SK-N-SH (cell line): ENCODE data around the gene H1-8. TPM values are rescaled to one million over a fixed set of nuclear protein-coding genes. Genes with fewer than 3 reads are reported as not detected.

Experiments used
- CTCF ChIA-PET: fragments of 300-600, 350-600 bp; formaldehyde crosslinking; extraction: SDS; loops from one replicate; lab custom pipeline; 2021; lab: Yijun Ruan, JAX
- POLR2A ChIA-PET: fragments of 350-600 bp; sonication (Branson Sonifier 250); formaldehyde crosslinking; extraction: SDS; loops from one replicate; lab custom pipeline; 2020; ENCODE audit warnings: antibody characterized with exemption, inconsistent platforms; lab: Yijun Ruan, JAX
- DNase-seq: peaks from one replicate; pipeline ENCODE4 v3.0.0; 2012
- H2AFZ ChIP-seq: fragments of 200-600 bp; sonication (generic); 2 replicates; pipeline ENCODE4 v1.8.1; 2016; ENCODE audit warnings: antibody characterized with exemption, mild to moderate bottlenecking, low read depth
- H3F3A ChIP-seq: fragments of 200-600 bp; sonication (generic); replicated peaks from 2 replicates; pipeline ENCODE3; 2016; ENCODE audit warnings: antibody characterized with exemption, mild to moderate bottlenecking; ENCODE audit not compliant: insufficient read depth
- H3K27ac ChIP-seq, 2 experiments: fragments of 200-500 bp in 1 of 2; fragments of 200-600 bp in 1 of 2; sonication (Bioruptor generic) in 1 of 2; sonication (generic), shearing (Covaris generic) in 1 of 2; 2 replicates each; pipeline versions ENCODE4 v1.5.1 to v1.6.1; 2014 to 2016; ENCODE audit warnings: low read depth in 2 of 2, inconsistent platforms in 1 of 2, low read length in 1 of 2, mild to moderate bottlenecking in 1 of 2, mixed read lengths in 1 of 2
- H3K27me3 ChIP-seq: fragments of 200-600 bp; sonication (generic), shearing (Covaris generic); 2 replicates; pipeline ENCODE4 v1.6.1; 2016; ENCODE audit warnings: mixed run types; ENCODE audit not compliant: insufficient read depth
- H3K36me3 ChIP-seq, 2 experiments: fragments of 200-500 bp in 1 of 2; fragments of 200-600 bp in 1 of 2; sonication (Bioruptor generic) in 1 of 2; sonication (generic) in 1 of 2; replicated peaks in 1 of 2; 2 replicates each; pipeline versions ENCODE3 to v1.5.1; 2014 to 2016; ENCODE audit warnings: low read length in 1 of 2, mild to moderate bottlenecking in 1 of 2; ENCODE audit not compliant: insufficient read depth in 2 of 2, control insufficient read depth in 1 of 2
- H3K4me1 ChIP-seq, 2 experiments: fragments of 200-500 bp in 1 of 2; fragments of 200-600 bp in 1 of 2; sonication (Bioruptor generic) in 1 of 2; sonication (generic), shearing (Covaris generic) in 1 of 2; 2 replicates each; pipeline versions ENCODE4 v1.5.1 to v1.6.1; 2014 to 2016; ENCODE audit warnings: low read depth in 1 of 2, low read length in 1 of 2, mixed run types in 1 of 2; ENCODE audit not compliant: insufficient read depth in 2 of 2, control insufficient read depth in 1 of 2
- H3K4me2 ChIP-seq: fragments of 200-600 bp; sonication (generic), shearing (Covaris generic); 2 replicates; pipeline ENCODE4 v1.6.1; 2017; ENCODE audit warnings: mixed run types
- H3K4me3 ChIP-seq, 2 experiments: fragments of 200-500 bp in 1 of 2; fragments of 200-600 bp in 1 of 2; sonication (Bioruptor generic) in 1 of 2; sonication (generic), shearing (Covaris generic) in 1 of 2; 2 replicates each; pipeline versions ENCODE4 v1.5.1 to v1.8.1; 2014 to 2016; ENCODE audit warnings: low read depth in 2 of 2, inconsistent platforms in 1 of 2, low read length in 1 of 2, mild to moderate bottlenecking in 1 of 2, mixed read lengths in 1 of 2, moderate library complexity in 1 of 2
- H3K79me2 ChIP-seq: fragments of 200-600 bp; sonication (generic); 2 replicates; pipeline ENCODE4 v1.8.1; 2017; ENCODE audit warnings: mild to moderate bottlenecking; ENCODE audit not compliant: insufficient read depth
- H3K9ac ChIP-seq: fragments of 200-600 bp; sonication (generic); 2 replicates; pipeline ENCODE4 v1.6.1; 2017; ENCODE audit warnings: mixed run types
- H3K9me2 ChIP-seq: fragments of 200-600 bp; sonication (generic); 2 replicates; pipeline ENCODE4 v1.6.1; 2017; ENCODE audit warnings: mixed run types
- H3K9me3 ChIP-seq: fragments of 200-600 bp; sonication (generic); 2 replicates; pipeline ENCODE4 v1.6.1; 2017; ENCODE audit warnings: mixed run types, mild to moderate bottlenecking, moderate library complexity
- H4K20me1 ChIP-seq: fragments of 200-600 bp; sonication (generic); 2 replicates; pipeline ENCODE4 v1.6.1; 2017; ENCODE audit warnings: mild to moderate bottlenecking, mixed run types; ENCODE audit not compliant: insufficient read depth
- EP300 ChIP-seq, 2 experiments: IDR thresholded peaks; 2 replicates each; pipeline versions ENCODE4 v1.4.0 to v1.6.1; 2012; ENCODE audit warnings: borderline replicate concordance in 1 of 2, low read depth in 1 of 2, low read length in 1 of 2
- FOSL2 ChIP-seq: IDR thresholded peaks from 2 replicates; pipeline ENCODE4 v1.4.0; 2012; ENCODE audit warnings: low read depth, mild to moderate bottlenecking, moderate library complexity, borderline replicate concordance
- IRF3 ChIP-seq: fragments of 150-350 bp; IDR thresholded peaks from 2 replicates; pipeline ENCODE4 v1.6.1; 2016; ENCODE audit warnings: mild to moderate bottlenecking, low read depth, low read length
- MXI1 ChIP-seq: IDR thresholded peaks from 2 replicates; pipeline ENCODE4 v1.6.1; 2012; ENCODE audit warnings: mild to moderate bottlenecking, low read depth, low read length, improper control_type of control experiment
- PBX3 ChIP-seq: IDR thresholded peaks from 2 replicates; pipeline ENCODE4; 2012
- POLR2AphosphoS5 ChIP-seq: IDR thresholded peaks from 2 replicates; pipeline ENCODE4 v1.6.1; 2012; ENCODE audit warnings: low read depth, low read length
- RAD21 ChIP-seq: IDR thresholded peaks from 2 replicates; pipeline ENCODE4 v1.6.1; 2012; ENCODE audit warnings: mild to moderate bottlenecking, low read length
- RCOR1 ChIP-seq: fragments of 150-350 bp; IDR thresholded peaks from 2 replicates; pipeline ENCODE4 v1.6.1; 2017; ENCODE audit warnings: antibody characterized with exemption, low read length
- REST ChIP-seq: IDR thresholded peaks from 2 replicates; pipeline ENCODE4 v1.6.1; 2012; ENCODE audit warnings: mild to moderate bottlenecking, low read depth, low read length, moderate library complexity
- RFX5 ChIP-seq: IDR thresholded peaks from 2 replicates; pipeline ENCODE4 v1.6.1; 2012; ENCODE audit warnings: mild to moderate bottlenecking, improper control_type of control experiment, low read length
- RXRA ChIP-seq: IDR thresholded peaks from 2 replicates; pipeline ENCODE4 v1.4.0; 2012; ENCODE audit warnings: low read depth, mild to moderate bottlenecking, borderline replicate concordance
- SIN3A ChIP-seq: IDR thresholded peaks from 2 replicates; pipeline ENCODE4 v1.6.1; 2012; ENCODE audit warnings: low read depth, mild to moderate bottlenecking, low read length, moderate library complexity, borderline replicate concordance
- SMC3 ChIP-seq: IDR thresholded peaks from 2 replicates; pipeline ENCODE4 v1.6.1; 2012; ENCODE audit warnings: low read depth, low read length, improper control_type of control experiment
- TAF1 ChIP-seq: IDR thresholded peaks from 2 replicates; pipeline ENCODE4 v1.6.1; 2012; ENCODE audit warnings: low read depth, mild to moderate bottlenecking, low read length, moderate library complexity, borderline replicate concordance
- ZBTB33 ChIP-seq: IDR thresholded peaks from 2 replicates; pipeline ENCODE4 v1.4.0; 2012; ENCODE audit warnings: low read depth, borderline replicate concordance
- WGBS: methylation state at CpG from one replicate; pipeline ENCODE4 v1.1.6; 2017; ENCODE audit warnings: low lambda C conversion rate; 5-methylcytosine and 5-hydroxymethylcytosine counted together
- polyA plus RNA-seq, 3 experiments: library from polyadenylated mRNA; depleted of rRNA; stranded (reverse); fragments of >200 nt; gene quantifications; 2 replicates each; pipeline ENCODE4 v1.2.3, GENCODE V29; 2012
- TF ChIP-seq, protein P1 (sequence below): fragments of 150-350 bp; IDR thresholded peaks from 2 replicates; pipeline ENCODE4 v1.6.1; 2017; ENCODE audit warnings: antibody characterized with exemption, low read length, low read depth, borderline replicate concordance

Gene H1-8
- polyA plus RNA-seq, 1 of the 3 experiments (the other 2 are of a cell fraction): not detected

DNA sequence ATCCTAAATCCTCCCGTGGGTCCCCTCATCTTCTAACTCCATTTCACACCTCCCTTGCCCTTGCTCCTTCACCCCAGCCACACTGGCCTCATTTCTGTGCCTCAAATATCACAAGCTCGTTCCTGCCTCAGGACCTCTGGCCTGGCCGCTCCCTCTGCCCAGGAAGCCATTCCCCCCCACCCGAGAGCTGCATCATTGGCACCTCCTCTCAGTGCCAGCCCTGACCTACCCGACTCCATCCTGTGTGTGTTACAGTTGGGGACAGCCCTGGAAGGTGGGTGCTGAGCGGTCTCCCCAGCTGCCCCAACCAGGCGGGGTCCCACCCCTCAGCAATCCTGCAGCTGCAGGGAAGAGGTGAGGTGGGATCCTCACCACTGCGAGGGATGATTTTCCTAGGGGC lies 49.0 kb downstream of the H1-8 start:
- Histone ChIP-seq H2AFZ (no peak overlapping the region), H4K20me1 (no peaks in the 10 kb centered on the region), H3K27me3 (no peaks in the 10 kb centered on the region), H3K9ac (no peak overlapping the region), H3K36me3 (no peaks in the 10 kb centered on the region), H3K9me3 (no peaks in the 10 kb centered on the region), H3K27ac (no peak overlapping the region), H3K4me2 (no peak overlapping the region), H3K4me1 (peaks cover 2 to 6% of the 10 kb centered on the region in 2 experiments; a peak in 3 of 4 replicates), H3K79me2 (0 out of 2 replicates have a peak, but pooled peaks cover 7% of the 10 kb centered on the region)
- DNase-seq: no peak
- TF ChIP-seq PBX3 (no peak), SIN3A (no peak), RFX5 (no peak), POLR2AphosphoS5 (no peak), FOSL2 (no peak), RXRA (no peak), RAD21 (no peak), SMC3 (no peak), IRF3 (no peak), EP300 (IDR thresholded peaks at IDR 0.05; ENCODE audit: borderline replicate concordance in 1 of 2, low read depth in 1 of 2, low read length in 1 of 2) (no peak), TAF1 (no peak), ZBTB33 (no peak), MXI1 (no peak), RCOR1 (no peak), REST (no peak)
- TF ChIP-seq, protein P1, sequence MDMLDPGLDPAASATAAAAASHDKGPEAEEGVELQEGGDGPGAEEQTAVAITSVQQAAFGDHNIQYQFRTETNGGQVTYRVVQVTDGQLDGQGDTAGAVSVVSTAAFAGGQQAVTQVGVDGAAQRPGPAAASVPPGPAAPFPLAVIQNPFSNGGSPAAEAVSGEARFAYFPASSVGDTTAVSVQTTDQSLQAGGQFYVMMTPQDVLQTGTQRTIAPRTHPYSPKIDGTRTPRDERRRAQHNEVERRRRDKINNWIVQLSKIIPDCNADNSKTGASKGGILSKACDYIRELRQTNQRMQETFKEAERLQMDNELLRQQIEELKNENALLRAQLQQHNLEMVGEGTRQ: no peak
- TF ChIP-seq, all 33 proteins: peak for 0
- Histone ChIP-seq H3K4me3 (no peak overlapping the region), H3F3A (peaks cover 3% of the 10 kb centered on the region), H3K9me2 (no peaks in the 10 kb centered on the region)
- ChIA-PET POLR2A (no interaction called here), CTCF (interaction anchor here (0.9 to 1.8 kb wide), 6 partner anchors 10 to 240 kb away, joined by 3 to 5 read pairs (median 3); no protein-coding TSS in a partner anchor)
- 89% methylated on average over 8 of the region's 8 CpGs for WGBS
